ENCODE measurements around the gene SMKR1.

GRCh38 chr7:129453510-129454248 is 48.7 kb upstream of the SMKR1 start:
- no peak for TF ChIP-seq CTCF (IDR thresholded peaks at IDR 0.05)
- TF ChIP-seq SIN3A (IDR thresholded peaks at IDR 0.05; ENCODE audit: borderline replicate concordance, insufficient read depth, low read depth, low read length): no peak

All from Panc1 (cell line).